Raji (cell line): ENCODE measurements around the gene UBE2D2.

Source experiments
- POLR2A ChIP-seq: IDR thresholded peaks from 2 replicates; pipeline ENCODE4 v1.6.1; 2011; ENCODE audit warnings: low read depth, low read length, control low read depth; ENCODE audit not compliant: insufficient read depth

UBE2D2 gene

DNA sequence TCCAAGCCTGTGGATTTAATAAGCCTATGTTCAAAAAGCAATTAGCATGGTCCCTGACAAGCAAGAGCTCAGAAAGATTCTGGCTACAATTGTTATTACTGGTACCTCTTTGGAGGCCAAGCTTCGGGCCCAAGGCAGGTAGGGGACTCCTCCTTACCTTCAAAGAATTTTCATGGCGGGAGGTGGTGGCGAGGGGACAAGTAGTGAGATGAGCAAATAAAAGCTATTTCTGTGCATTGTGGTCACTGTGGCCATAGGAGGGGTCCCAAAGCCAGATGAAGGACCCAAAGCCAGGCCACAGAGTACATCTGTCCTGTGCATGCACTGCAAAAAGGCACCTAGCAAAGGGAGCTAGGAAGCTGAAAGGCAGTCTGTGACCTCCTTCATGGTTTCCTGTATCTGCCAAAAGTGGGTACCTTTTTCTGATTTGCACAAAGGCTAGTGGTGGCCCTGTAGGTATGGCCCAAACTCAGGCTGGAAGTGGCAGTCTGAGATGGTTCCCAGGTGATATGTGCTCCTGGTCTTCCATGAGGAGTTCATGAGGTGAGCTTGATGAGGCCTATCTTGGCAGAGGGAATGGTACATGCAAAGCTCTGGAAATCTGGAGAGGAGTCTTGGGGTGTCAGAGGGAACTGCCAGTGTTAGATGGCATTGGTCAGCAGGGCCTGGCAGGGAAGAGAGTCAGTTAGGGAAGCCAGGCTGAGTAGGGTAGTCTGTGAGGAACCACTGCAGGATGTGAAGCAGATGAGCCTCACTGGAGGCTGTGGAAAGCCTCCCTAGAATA lies 83.7 kb downstream of the UBE2D2 start:
- no peak for TF ChIP-seq POLR2A

GRCh38 chr5:139645430-139645871 lies 84.3 kb downstream of the UBE2D2 start:
- no peak for TF ChIP-seq POLR2A

GRCh38 chr5:139646111-139646510 lies 85.0 kb downstream of the UBE2D2 start:
- TF ChIP-seq POLR2A = no peak

- TF ChIP-seq POLR2A = no peak
Observed at GRCh38 chr5:139646912-139647505, 85.9 kb downstream of the UBE2D2 start.

GRCh38 chr5:139647506-139648204 lies 86.5 kb downstream of the UBE2D2 start:
- no peak for TF ChIP-seq POLR2A

DNA sequence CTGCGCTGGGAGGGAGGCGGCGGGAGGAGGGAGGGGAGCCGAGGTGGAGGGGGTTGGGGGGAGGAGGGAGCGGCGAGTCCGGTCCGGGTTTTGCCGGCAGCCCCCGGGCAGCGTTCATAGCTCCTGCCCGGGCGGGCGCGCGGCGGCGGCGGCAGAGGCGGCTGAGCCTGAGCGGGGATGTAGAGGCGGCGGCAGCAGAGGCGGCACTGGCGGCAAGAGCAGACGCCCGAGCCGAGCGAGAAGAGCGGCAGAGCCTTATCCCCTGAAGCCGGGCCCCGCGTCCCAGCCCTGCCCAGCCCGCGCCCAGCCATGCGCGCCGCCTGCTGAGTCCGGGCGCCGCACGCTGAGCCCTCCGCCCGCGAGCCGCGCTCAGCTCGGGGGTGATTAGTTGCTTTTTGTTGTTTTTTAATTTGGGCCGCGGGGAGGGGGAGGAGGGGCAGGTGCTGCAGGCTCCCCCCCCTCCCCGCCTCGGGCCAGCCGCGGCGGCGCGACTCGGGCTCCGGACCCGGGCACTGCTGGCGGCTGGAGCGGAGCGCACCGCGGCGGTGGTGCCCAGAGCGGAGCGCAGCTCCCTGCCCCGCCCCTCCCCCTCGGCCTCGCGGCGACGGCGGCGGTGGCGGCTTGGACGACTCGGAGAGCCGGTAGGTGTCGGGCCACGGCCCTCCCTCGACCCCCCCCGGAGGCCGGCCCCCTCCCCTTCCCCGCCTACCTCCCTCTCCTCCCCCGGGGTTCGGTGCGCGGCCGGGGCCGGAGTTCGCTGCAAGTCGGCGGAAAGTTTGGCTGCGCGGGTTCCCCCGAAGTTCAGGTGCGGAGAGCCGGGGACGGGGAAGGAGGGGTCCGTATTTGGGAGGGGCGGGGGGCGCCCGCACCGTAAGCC lies 87.3 kb downstream of the UBE2D2 start, which contains the start of gene CXXC5:
Gene CXXC5, plus strand, starts transcription at position 145 of the 877 bp plus-strand sequence. CDS start 32,175 bp downstream, outside the sequence.
- TF ChIP-seq POLR2A = peak; percentile 81

GRCh38 chr5:139649082-139649991 lies 88.2 kb downstream of the UBE2D2 start:
- TF ChIP-seq POLR2A = peak; percentile 13; the same call in 1 of the 2 replicates

DNA sequence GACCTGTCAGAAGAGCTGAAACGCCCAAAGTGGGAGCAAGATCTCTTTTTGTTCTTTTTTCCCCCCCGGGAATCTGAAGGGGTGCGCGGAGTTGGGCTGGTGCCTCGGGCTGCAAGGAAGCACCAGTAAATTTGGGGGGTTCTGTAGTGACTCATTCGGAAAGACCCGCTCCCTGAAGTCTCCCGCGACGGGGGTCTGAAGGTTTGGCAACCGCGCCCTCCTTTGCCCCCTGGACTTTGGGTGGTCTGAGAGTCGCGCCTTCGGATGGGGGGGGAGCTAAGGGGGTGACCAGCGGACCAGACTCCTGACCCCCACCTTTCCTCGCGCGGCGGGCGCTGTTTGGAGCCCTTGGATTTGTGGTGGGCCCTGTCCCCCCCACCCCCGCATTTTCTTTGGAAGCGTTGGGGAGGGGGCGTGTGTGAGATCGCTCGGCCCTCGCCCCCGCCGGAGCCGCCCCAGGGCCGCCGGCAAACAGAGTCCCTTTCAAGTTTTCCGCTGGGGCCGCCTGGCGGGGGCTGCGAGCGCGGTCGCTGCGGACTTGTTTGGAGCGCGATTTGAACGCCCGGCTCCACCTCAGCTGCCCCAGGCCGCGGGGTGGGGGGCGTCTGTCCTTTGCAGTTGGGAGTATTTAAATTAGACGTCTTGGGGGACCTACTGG lies 89.0 kb downstream of the UBE2D2 start:
- no peak for TF ChIP-seq POLR2A

DNA sequence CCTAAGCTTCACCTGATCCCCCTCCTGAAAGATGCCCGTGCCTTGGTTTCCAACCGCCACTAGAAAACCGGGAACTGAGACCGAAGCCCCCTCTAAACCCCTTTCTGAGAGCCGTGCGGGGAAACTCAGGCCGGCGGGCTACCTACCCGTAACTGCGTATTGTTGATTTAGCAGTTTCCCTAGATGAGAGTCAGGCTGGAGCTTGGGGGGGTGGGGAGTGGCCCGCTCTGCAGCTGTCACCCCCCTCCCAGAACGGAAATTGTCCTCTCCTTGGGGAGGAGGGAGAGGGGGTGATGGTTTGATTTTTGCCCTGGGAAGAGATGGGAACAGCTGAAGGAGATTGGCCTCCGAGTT lies 89.5 kb downstream of the UBE2D2 start:
- TF ChIP-seq POLR2A = 0 out of 2 replicates have a peak, but pooled peaks have one; percentile 26

DNA sequence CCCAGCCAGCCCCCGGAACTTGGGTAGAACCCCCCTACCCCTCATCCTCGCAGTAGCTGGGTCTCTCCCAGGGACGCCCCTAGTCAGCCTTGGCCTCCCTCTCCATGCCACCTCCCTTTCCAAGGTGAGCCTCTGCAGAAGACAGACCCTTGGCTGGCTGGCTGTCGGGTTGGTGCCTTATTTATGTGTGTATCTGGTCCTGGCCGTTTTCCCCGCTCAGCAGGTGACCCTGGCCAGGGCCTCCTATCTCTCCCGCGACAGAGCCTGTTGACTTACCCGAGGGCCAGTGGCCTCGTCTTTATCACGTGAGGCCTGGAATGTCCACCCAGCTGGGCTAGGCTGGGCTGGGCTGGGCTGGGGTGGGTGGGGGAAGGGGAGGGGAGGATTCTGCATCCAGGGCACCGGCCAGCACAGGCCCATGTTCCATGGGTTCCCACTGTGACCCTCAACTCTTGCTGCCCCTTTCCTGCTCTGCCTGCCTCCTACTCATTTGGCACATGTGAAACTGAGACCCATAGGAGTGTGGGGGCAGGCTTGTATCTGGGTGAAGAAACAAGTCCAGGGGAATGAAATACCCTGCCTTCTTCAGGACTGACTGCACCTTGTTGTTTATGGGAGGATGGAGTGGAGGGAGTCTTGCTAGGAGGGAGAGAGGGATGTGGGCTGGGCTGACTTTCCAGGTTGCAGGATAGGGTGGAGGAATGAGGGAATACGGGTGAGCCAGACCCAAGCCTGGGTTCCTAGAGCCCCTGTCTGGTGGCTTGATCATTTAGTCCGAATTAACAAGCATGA lies 90.1 kb downstream of the UBE2D2 start:
- TF ChIP-seq POLR2A = 0 out of 2 replicates have a peak, but pooled peaks have one; percentile 1

DNA sequence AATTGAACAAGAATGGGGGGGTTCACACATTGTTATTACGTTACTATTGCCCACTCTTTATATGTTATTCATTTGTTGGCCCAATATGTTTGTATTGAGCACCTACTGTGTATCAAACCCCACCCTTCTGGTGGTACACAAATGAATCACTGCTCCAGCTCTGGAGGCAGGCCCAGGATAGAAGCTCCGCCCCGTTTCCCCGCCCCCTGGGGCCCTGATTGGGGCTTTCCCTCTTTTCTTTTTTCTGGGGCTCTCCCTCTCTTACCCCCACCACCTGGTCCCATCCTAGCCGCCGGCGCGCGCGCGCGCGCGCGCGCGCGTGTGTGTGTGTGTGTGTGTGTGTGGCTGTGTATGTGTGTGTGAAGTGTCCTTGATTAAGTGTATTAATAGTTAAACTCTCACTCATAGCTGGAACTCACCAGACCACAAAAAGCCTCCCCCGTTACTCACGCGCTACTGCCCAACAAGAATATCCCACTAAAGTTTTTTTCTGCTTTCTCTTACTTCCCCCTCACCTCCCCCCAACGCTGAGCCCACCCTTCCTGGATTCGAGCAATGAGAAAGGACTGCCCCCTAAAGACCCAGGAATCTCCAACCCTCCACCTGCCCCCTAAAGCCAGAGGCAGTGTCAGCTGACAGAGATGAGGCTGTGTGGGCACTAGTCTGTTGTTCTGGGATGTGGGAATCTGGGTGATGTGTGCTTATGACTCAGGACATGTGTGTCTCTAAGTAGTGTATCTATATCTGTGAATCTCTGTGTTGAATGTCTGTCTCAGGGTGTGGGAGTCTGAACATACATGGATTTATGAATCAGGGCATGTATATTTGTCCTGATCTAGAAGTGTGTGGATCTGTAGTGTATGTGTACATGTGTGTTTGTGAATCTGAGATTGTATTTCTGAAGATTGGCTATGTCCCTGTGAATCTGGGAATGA lies 91.0 kb downstream of the UBE2D2 start:
- TF ChIP-seq POLR2A = peak; percentile 57; the same call in 1 of the 2 replicates
